GM13977 (cell line): Measurements from ENCODE around the gene HELZ.
"Not testable (repeated sequence)": the region's sequence is repeated elsewhere in the genome, so short reads cannot be mapped to it uniquely, and the experiment has no call there.

Experiments used
- DNase-seq: peaks from one replicate; pipeline ENCODE4 v3.0.0; 2012; ENCODE audit warnings: low spot score
- CTCF ChIP-seq: IDR thresholded peaks from 2 replicates; pipeline ENCODE4 v1.5.1; 2012; ENCODE audit warnings: mild to moderate bottlenecking, control low read depth; ENCODE audit not compliant: insufficient read depth; ENCODE audit errors: extremely low read depth, missing control alignments
- in situ Hi-C: fragments of 300-500 bp; cut with MboI; formaldehyde crosslinking; loops from one replicate; pipeline ENCODE4 v1.12.0; 2022; ENCODE audit warnings: low sequenced_read_pairs, low pct_unique_long_range_greater_than_20kb, mixed read lengths, inconsistent platforms; ENCODE audit not compliant: unreplicated experiment

The HELZ gene

GRCh38 chr17:67046398-67046797 lies 198.6 kb downstream of the HELZ start:
- in situ Hi-C loops: no loop called here
- no peak for TF ChIP-seq CTCF
- no peak for DNase-seq

GRCh38 chr17:67044940-67045339 lies 200.1 kb downstream of the HELZ start:
- no peak for TF ChIP-seq CTCF
- no peak for DNase-seq
- in situ Hi-C loops: no loop called here

GRCh38 chr17:67044016-67044772 lies 200.8 kb downstream of the HELZ start, which contains the start of gene CACNG1:
CACNG1 (plus strand) TSS chr17:67044554; CDS start chr17:67044661, 107 bp downstream.
- in situ Hi-C loops: no loop called here
- DNase-seq: no peak
- no peak for TF ChIP-seq CTCF

- TF ChIP-seq CTCF: no peak
- in situ Hi-C loops: no loop called here
- DNase-seq: no peak
Measured at GRCh38 chr17:67043283-67043682, 201.7 kb downstream of the HELZ start.

- peak; percentile 55 for DNase-seq
- TF ChIP-seq CTCF: no peak
- in situ Hi-C loops: no loop called here
Measured at GRCh38 chr17:67041941-67042899, 202.8 kb downstream of the HELZ start.

- TF ChIP-seq CTCF: no peak
- DNase-seq: no peak
- in situ Hi-C loops: no loop called here
Measured at GRCh38 chr17:67041531-67041930, 203.5 kb downstream of the HELZ start.

GRCh38 chr17:67041119-67041518 lies 203.9 kb downstream of the HELZ start:
- not testable (repeated sequence) for DNase-seq

More at GRCh38 chr17:67041119-67041518, 203.9 kb downstream of the HELZ start:
- in situ Hi-C loops: not testable (repeated sequence)
